GM12878 (cell line): ENCODE results near the gene GPC2. TPM values are rescaled to one million over a fixed set of nuclear protein-coding genes. Genes with fewer than 3 reads are reported as not detected.
"Not testable (repeated sequence)": the region's sequence is repeated elsewhere in the genome, so short reads cannot be mapped to it uniquely, and the experiment has no call there.

ENCODE experiments used
- ATAC-seq: fragments of 200-7000 bp; cut with Tn5 transposase; 3 replicates; pipeline ENCODE4 v1.9.1; 2020; ENCODE audit warnings: mild to moderate bottlenecking, moderate library complexity
- BruUV-seq: library from RNA; stranded (reverse); fragments of 400-500 nt; replicated peaks from 2 replicates; lab custom pipeline; 2021; lab: Mats Ljungman, UMichigan
- CTCF ChIA-PET: fragments of 300-600 bp; sonication (Branson Sonifier 250); formaldehyde crosslinking; extraction: SDS; loops from one replicate; lab custom pipeline; 2021; ENCODE audit warnings: inconsistent platforms; lab: Yijun Ruan, JAX
- POLR2A ChIA-PET: fragments of 350-600 bp; formaldehyde crosslinking; extraction: SDS; loops from one replicate; lab custom pipeline; 2021; ENCODE audit warnings: inconsistent platforms; lab: Charles Lee
- RAD21 ChIA-PET: fragments of 300-600 bp; sonication (Branson Sonifier 250); formaldehyde crosslinking; loops from one replicate; lab custom pipeline; 2023; ENCODE audit warnings: antibody characterized with exemption; ENCODE audit not compliant: unreplicated experiment; lab: Charles Lee
- SMC1A ChIA-PET: fragments of 300-600 bp; sonication (Branson Sonifier 250); formaldehyde crosslinking; loops from one replicate; lab custom pipeline; 2023; ENCODE audit not compliant: unreplicated experiment, uncharacterized antibody; lab: Charles Lee
- DNase-seq: peaks from one replicate; pipeline ENCODE4 v3.0.0-alpha.2; 2011; ENCODE audit warnings: low read depth, low spot score
- FAIRE-seq: peaks from 3 replicates; lab custom pipeline; 2011; peaks lifted over from hg19 to GRCh38; lab: Jason Lieb, UNC
- H2AFZ ChIP-seq: 2 replicates; pipeline ENCODE4 v1.6.0; 2011; ENCODE audit warnings: low read depth, low read length, control low read depth; ENCODE audit not compliant: control insufficient read depth
- H3K27ac ChIP-seq: 2 replicates; pipeline ENCODE4 v1.5.1; 2011; ENCODE audit warnings: control low read depth; ENCODE audit not compliant: control insufficient read depth, insufficient read depth
- H3K27me3 ChIP-seq, 2 experiments: replicated peaks in 1 of 2; 2 replicates each; pipeline versions ENCODE4 v1.6.0 to v1.6.1; 2011; ENCODE audit warnings: low read length in 1 of 2; ENCODE audit not compliant: control insufficient read depth in 2 of 2, insufficient read depth in 2 of 2
- H3K36me3 ChIP-seq, 2 experiments: 2 replicates each; pipeline ENCODE4 v1.5.1; 2011; ENCODE audit warnings: low read length in 1 of 2; ENCODE audit not compliant: control insufficient read depth in 2 of 2, insufficient read depth in 2 of 2
- H3K4me1 ChIP-seq: 2 replicates; pipeline ENCODE4 v1.6.1; 2011; ENCODE audit warnings: mild to moderate bottlenecking, low read length, moderate library complexity, mixed read lengths; ENCODE audit not compliant: control insufficient read depth, insufficient read depth
- H3K4me2 ChIP-seq: 2 replicates; pipeline ENCODE4 v1.6.0; 2011; ENCODE audit warnings: control low read depth; ENCODE audit not compliant: control insufficient read depth, insufficient read depth
- H3K4me3 ChIP-seq: fragments of 200-600 bp; sonication (generic); 2 replicates; pipeline ENCODE4 v1.5.1; 2016
- H3K79me2 ChIP-seq: 2 replicates; pipeline ENCODE4 v1.6.0; 2011; ENCODE audit warnings: low read length; ENCODE audit not compliant: control insufficient read depth, insufficient read depth
- H3K9ac ChIP-seq: 2 replicates; pipeline ENCODE4 v1.8.0; 2011; ENCODE audit warnings: low read length, control low read depth, mixed read lengths; ENCODE audit not compliant: control insufficient read depth, insufficient read depth
- H3K9me3 ChIP-seq: replicated peaks from 3 replicates; pipeline ENCODE4 v1.5.1; 2011; ENCODE audit warnings: mild to moderate bottlenecking, low read length; ENCODE audit not compliant: control insufficient read depth, insufficient read depth
- H4K20me1 ChIP-seq: 2 replicates; pipeline ENCODE4 v1.6.0; 2011; ENCODE audit not compliant: control insufficient read depth, insufficient read depth
- CHD1 ChIP-seq: IDR thresholded peaks from 2 replicates; pipeline ENCODE4 v1.6.1; 2012; ENCODE audit warnings: low read depth, low read length, improper control_type of control experiment
- WGBS: methylation state at CpG from one replicate; pipeline ENCODE4 v1.1.6; 2016; ENCODE audit warnings: low lambda C conversion rate; ENCODE audit not compliant: insufficient replicate concordance, insufficient coverage; ENCODE audit errors: missing lambda C conversion rate; 5-methylcytosine and 5-hydroxymethylcytosine counted together
- in situ Hi-C: fragments of 300-500 bp; cut with MboI; formaldehyde crosslinking; loops from 9 replicates; pipeline ENCODE4 v1.14.3; 2018; ENCODE audit warnings: mixed read lengths
- intact Hi-C: fragments of 100-400 bp; cut with micrococcal nuclease; formaldehyde crosslinking; loops from one replicate; pipeline ENCODE4 v1.14.2; 2022; ENCODE audit not compliant: unreplicated experiment
- polyA plus RNA-seq, 11 experiments: library from polyadenylated mRNA; depleted of rRNA in 4 of 11; unstranded in 6 of 11; stranded (reverse) in 5 of 11; fragments of >200 nt; fragmentation: Nextera tagmentation in 4 of 11; fragmentation: Illumina TruSeq in 1 of 11; extraction: Ambion mirVana in 4 of 11; extraction: Trizol in 1 of 11; gene quantifications; 1 replicate in 1 of 11; 2 replicates in 10 of 11; pipeline versions ENCODE4 v1.2.1 to v1.2.3, GENCODE V29; 2011 to 2016; ENCODE audit warnings: inconsistent platforms in 2 of 11, missing spikeins in 2 of 11, low read depth in 1 of 11
- total RNA-seq, 4 experiments: library from RNA; depleted of rRNA in 3 of 4; stranded (reverse); fragments of >200 nt in 3 of 4; fragmentation: Illumina TruSeq in 1 of 4; extraction: Trizol in 1 of 4; gene quantifications; 2 replicates each; pipeline versions ENCODE4 v1.2.1 to v1.2.3, GENCODE V29; 2013 to 2021

The GPC2 gene
- total and polyA plus RNA-seq, 10 of the 15 experiments (the other 5 are each of a cell fraction or from before 2014, with no cell fraction given), result 0.19 to 6.3 (median 0.77) TPM

GRCh38 chr7:100147278-100147677, 29.9 kb downstream of the GPC2 start:
- SMC1A ChIA-PET, result interaction anchor here (1.2 to 1.8 kb wide), 3 partner anchors 9 to 63 kb away, joined by 4 to 7 read pairs (median 4); no protein-coding TSS in a partner anchor
- FAIRE-seq (no peak), DNase-seq (no peak), ATAC-seq (no peak)
- H3K9ac ChIP-seq, result no peak overlapping the region
- no peaks in the 10 kb centered on the region; a peak in 2 of 4 replicates for H3K36me3 ChIP-seq
- POLR2A ChIA-PET, result interaction anchor here (0.7 to 2.3 kb wide), 12 partner anchors 11 to 73 kb away, joined by 3 to 28 read pairs (median 5); partner anchors contain the start of genes AP4M1, COPS6, MCM7 and PVRIG
- H3K9me3 ChIP-seq, result no peaks in the 10 kb centered on the region
- H3K27me3 ChIP-seq, result no peaks in the 10 kb centered on the region
- 97% methylated on average over 2 of the region's 2 CpGs for WGBS
- in situ Hi-C loops, result no loop called here
- no peak for TF ChIP-seq CHD1
- H3K4me1 ChIP-seq, result peaks cover 5% of the 10 kb centered on the region; the same call in 1 of the 2 replicates
- H3K27ac ChIP-seq, result no peak overlapping the region
- no peaks in the 10 kb centered on the region for H4K20me1 ChIP-seq
- RAD21 ChIA-PET, result interaction anchor here (1.8 to 2.4 kb wide), 2 partner anchors 9 to 13 kb away, joined by 7 to 17 read pairs; no protein-coding TSS in a partner anchor
- H3K4me2 ChIP-seq, result no peak overlapping the region
- no TSS peak for BruUV-seq
- H3K4me3 ChIP-seq, result no peak overlapping the region
- H2AFZ ChIP-seq, result no peak overlapping the region
- CTCF ChIA-PET, result interaction anchor here (0.6 to 5.7 kb wide), 4 partner anchors 9 to 227 kb away, joined by 3 to 43 read pairs (median 6); no protein-coding TSS in a partner anchor
- intact Hi-C loops, result loop anchor here (5.0 kb wide), 1 partner anchor 70 kb away; the partner anchor contains the start of gene PVRIG
- peaks cover 18% of the 10 kb centered on the region for H3K79me2 ChIP-seq

DNA sequence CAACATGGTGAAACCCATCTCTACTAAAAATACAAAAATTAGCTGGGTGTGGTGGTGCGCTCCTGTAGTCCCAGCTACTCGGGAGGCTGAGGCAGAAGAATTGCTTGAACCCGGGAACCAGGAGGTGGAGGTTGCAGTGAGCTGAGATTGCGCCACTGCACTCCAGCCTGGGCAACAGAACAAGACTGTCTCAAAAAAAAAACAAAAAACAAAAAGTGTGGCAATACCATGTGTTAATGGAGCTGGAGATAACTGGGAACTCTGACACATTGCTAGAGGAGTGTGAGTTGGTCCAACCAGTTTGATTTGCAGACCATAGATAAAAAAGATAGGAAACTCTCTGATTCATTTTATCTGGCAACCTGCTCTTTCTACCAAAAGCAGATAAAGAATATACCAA, 30.8 kb downstream of the GPC2 start:
- FAIRE-seq, H3K4me3 ChIP-seq, H3K4me1 ChIP-seq, RAD21 ChIA-PET, H4K20me1 ChIP-seq, DNase-seq, ATAC-seq, H3K9ac ChIP-seq, BruUV-seq, H3K9me3 ChIP-seq, H2AFZ ChIP-seq, H3K27ac ChIP-seq, H3K27me3 ChIP-seq, H3K36me3 ChIP-seq, in situ Hi-C loops, H3K4me2 ChIP-seq: not testable (repeated sequence)
- ChIA-PET SMC1A (interaction anchor here (1.0 to 1.8 kb wide), 2 partner anchors 8 to 261 kb away, joined by 3 to 7 read pairs; no protein-coding TSS in a partner anchor), CTCF (interaction anchor here (0.7 to 5.7 kb wide), 3 partner anchors 10 to 17 kb away, joined by 3 to 43 read pairs (median 7); no protein-coding TSS in a partner anchor), POLR2A (interaction anchor here (0.6 to 1.7 kb wide), 5 partner anchors 17 to 371 kb away, joined by 3 to 5 read pairs (median 3); no protein-coding TSS in a partner anchor)
- H3K79me2 ChIP-seq, result peaks cover 17% of the 10 kb centered on the region
- 94% methylated on average over 4 of the region's 4 CpGs for WGBS
- intact Hi-C loops, result loop anchor here (5.0 kb wide), 1 partner anchor 71 kb away; the partner anchor contains the start of gene PVRIG
